HCT116 (cell line): Measurements from ENCODE around the gene RNF8.

Experiments used
- CEBPB ChIP-seq: IDR thresholded peaks from 2 replicates; pipeline ENCODE4 v1.6.1; 2012; ENCODE audit warnings: low read depth
- EZH2 ChIP-seq: fragments of 200-600 bp; sonication (generic); IDR thresholded peaks from 2 replicates; pipeline ENCODE4 v1.6.1; 2017; ENCODE audit warnings: antibody characterized with exemption, mixed run types
- EZH2phosphoT487 ChIP-seq: fragments of 200-600 bp; IDR thresholded peaks from 2 replicates; pipeline ENCODE4 v1.6.1; 2018; ENCODE audit warnings: antibody characterized with exemption, borderline replicate concordance
- POLR2A ChIP-seq: IDR thresholded peaks from 2 replicates; pipeline ENCODE4 v1.7.0; 2011; ENCODE audit warnings: borderline replicate concordance; ENCODE audit not compliant: insufficient read depth, insufficient read length; ENCODE audit errors: extremely low read depth
- POLR2AphosphoS5 ChIP-seq: IDR thresholded peaks from 2 replicates; pipeline ENCODE4 v1.6.1; 2011; ENCODE audit warnings: mild to moderate bottlenecking, low read depth, low read length, moderate library complexity
- SIN3A ChIP-seq: IDR thresholded peaks from 2 replicates; pipeline ENCODE4 v1.6.1; 2012; ENCODE audit warnings: low read depth
- TF ChIP-seq, protein P1 (sequence below), 3 experiments: fragments of 200-600 bp in 1 of 3; sonication (generic) in 1 of 3; IDR thresholded peaks in 2 of 3; conservative IDR thresholded peaks in 1 of 3; 2 replicates each; pipeline ENCODE4 v1.5.1; 2012 to 2017; ENCODE audit warnings: low read depth in 2 of 3, low read length in 2 of 3, antibody characterized with exemption in 1 of 3, borderline replicate concordance in 1 of 3, control low read depth in 1 of 3, mild to moderate bottlenecking in 1 of 3, mixed read lengths in 1 of 3, mixed run types in 1 of 3, moderate library complexity in 1 of 3; ENCODE audit not compliant: insufficient read depth in 1 of 3
- TF ChIP-seq, protein P2 (sequence below): IDR thresholded peaks from 2 replicates; pipeline ENCODE4 v1.6.1; 2012

DNA sequence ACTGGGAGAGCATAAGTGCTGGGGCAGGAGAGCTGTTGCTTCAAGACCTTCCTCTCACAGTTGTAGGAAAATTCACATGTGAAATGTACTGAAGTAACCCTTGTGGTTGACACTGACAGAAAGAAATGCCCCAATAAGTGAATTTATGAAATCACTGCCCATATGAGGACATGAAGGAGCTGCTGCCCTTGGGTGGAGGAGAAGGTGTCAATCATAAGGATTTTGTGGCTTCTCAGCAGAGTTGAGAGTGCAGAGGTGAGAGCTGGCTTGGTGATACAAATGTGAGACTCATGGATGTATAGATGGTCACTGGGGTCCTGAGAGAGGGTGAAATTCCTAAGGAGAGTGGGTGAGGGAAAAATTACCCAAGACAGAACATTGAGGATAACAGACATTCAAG, 45.3 kb downstream of the RNF8 start:
- TF ChIP-seq, protein P1, sequence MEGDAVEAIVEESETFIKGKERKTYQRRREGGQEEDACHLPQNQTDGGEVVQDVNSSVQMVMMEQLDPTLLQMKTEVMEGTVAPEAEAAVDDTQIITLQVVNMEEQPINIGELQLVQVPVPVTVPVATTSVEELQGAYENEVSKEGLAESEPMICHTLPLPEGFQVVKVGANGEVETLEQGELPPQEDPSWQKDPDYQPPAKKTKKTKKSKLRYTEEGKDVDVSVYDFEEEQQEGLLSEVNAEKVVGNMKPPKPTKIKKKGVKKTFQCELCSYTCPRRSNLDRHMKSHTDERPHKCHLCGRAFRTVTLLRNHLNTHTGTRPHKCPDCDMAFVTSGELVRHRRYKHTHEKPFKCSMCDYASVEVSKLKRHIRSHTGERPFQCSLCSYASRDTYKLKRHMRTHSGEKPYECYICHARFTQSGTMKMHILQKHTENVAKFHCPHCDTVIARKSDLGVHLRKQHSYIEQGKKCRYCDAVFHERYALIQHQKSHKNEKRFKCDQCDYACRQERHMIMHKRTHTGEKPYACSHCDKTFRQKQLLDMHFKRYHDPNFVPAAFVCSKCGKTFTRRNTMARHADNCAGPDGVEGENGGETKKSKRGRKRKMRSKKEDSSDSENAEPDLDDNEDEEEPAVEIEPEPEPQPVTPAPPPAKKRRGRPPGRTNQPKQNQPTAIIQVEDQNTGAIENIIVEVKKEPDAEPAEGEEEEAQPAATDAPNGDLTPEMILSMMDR (IDR thresholded peaks at IDR 0.05 in 2 of 3, conservative IDR thresholded peaks at IDR 0.05 in 1 of 3; ENCODE audit: borderline replicate concordance in 1 of 3, insufficient read depth in 1 of 3, low read depth in 2 of 3, low read length in 2 of 3), result no peak
- TF ChIP-seq SIN3A, result no peak
- TF ChIP-seq POLR2A, result no peak
- no peak for TF ChIP-seq EZH2
- no peak for TF ChIP-seq POLR2AphosphoS5
- no peak for TF ChIP-seq EZH2phosphoT487
- TF ChIP-seq, protein P2, sequence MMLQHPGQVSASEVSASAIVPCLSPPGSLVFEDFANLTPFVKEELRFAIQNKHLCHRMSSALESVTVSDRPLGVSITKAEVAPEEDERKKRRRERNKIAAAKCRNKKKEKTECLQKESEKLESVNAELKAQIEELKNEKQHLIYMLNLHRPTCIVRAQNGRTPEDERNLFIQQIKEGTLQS, result no peak
- TF ChIP-seq CEBPB, result no peak
